HepG2 (cell line): ENCODE data around the gene TTC32.

Experiments used
- FOXK1 ChIP-seq: sonication (generic); formaldehyde crosslinking; IDR thresholded peaks from 2 replicates; pipeline ENCODE4 v1.4.0; 2020; ENCODE audit warnings: low read depth, missing genetic modification reagents, borderline replicate concordance
- NBN ChIP-seq: fragments of 450-650 bp; conservative IDR thresholded peaks from 2 replicates; pipeline ENCODE4 v1.6.1; 2017
- NRL ChIP-seq: sonication (generic); formaldehyde crosslinking; IDR thresholded peaks from 2 replicates; pipeline ENCODE4 v1.5.0; 2020; ENCODE audit warnings: missing genetic modification reagents, mild to moderate bottlenecking, moderate library complexity, borderline replicate concordance
- POLR2A ChIP-seq, 2 experiments: IDR thresholded peaks; 2 replicates each; pipeline ENCODE4 v1.6.1; 2011; ENCODE audit warnings: low read depth in 2 of 2, low read length in 2 of 2, mild to moderate bottlenecking in 1 of 2, moderate library complexity in 1 of 2; ENCODE audit not compliant: insufficient read depth in 1 of 2
- PRPF4 ChIP-seq: fragments of 200-400 bp; formaldehyde crosslinking; IDR thresholded peaks from 2 replicates; pipeline ENCODE4 v1.6.1; 2016; ENCODE audit warnings: low read length, low read depth; ENCODE audit not compliant: poor library complexity, severe bottlenecking
- PTBP1 ChIP-seq: fragments of 200-400 bp; formaldehyde crosslinking; IDR thresholded peaks from 2 replicates; pipeline ENCODE4 v1.6.1; 2018; ENCODE audit warnings: low read length, low read depth; ENCODE audit not compliant: poor library complexity, severe bottlenecking
- SIN3B ChIP-seq: fragments of 150-350 bp; IDR thresholded peaks from 2 replicates; pipeline ENCODE4 v1.6.1; 2014; ENCODE audit warnings: low read length
- ZNF329 ChIP-seq: sonication (generic); formaldehyde crosslinking; IDR thresholded peaks from 2 replicates; pipeline ENCODE4 v1.9.0; 2021; ENCODE audit warnings: low read depth, mild to moderate bottlenecking, missing genetic modification reagents
- ZNF432 ChIP-seq: sonication (generic); formaldehyde crosslinking; IDR thresholded peaks from 2 replicates; pipeline ENCODE4 v1.5.0; 2020; ENCODE audit warnings: missing genetic modification reagents, mild to moderate bottlenecking, borderline replicate concordance
- TF ChIP-seq, protein P1 (sequence below): sonication (generic); formaldehyde crosslinking; IDR thresholded peaks from 2 replicates; pipeline ENCODE4 v1.4.0; 2020; ENCODE audit warnings: missing genetic modification reagents, borderline replicate concordance
- TF ChIP-seq, protein P2 (sequence below): IDR thresholded peaks from 2 replicates; pipeline ENCODE4 v1.6.1; 2016; ENCODE audit warnings: missing compliant biosample characterization, missing genetic modification reagents, borderline replicate concordance

DNA sequence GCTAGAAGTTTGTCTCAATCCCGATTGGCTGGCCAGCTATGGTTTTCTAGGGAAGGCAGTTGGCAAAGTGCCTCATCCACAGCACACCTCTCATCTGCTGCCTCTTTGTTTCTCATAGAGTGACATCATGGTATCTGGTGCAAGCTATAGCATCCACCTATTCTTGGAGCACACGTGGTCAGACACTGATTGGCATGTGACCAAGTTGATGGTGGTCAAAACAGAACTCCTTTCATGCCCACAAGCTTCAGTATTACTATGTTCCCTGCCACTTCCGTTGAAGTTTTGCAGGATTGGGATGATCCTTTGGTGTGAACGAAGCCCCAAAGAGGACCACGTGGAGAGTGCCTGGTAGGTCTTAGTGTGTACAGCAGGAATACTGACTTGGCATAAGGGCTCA lies 28.8 kb downstream of the TTC32 start:
- TF ChIP-seq FOXK1 (no peak), POLR2A (IDR thresholded peaks at IDR 0.05; ENCODE audit: insufficient read depth in 1 of 2, low read depth in 2 of 2, low read length in 2 of 2) (no peak), ZNF432 (CRISPR knock-in tag) (no peak), ZNF329 (CRISPR knock-in tag) (no peak), PRPF4 (no peak), NRL (no peak), SIN3B (no peak), NBN (no peak), PTBP1 (no peak)
- TF ChIP-seq, protein P1, sequence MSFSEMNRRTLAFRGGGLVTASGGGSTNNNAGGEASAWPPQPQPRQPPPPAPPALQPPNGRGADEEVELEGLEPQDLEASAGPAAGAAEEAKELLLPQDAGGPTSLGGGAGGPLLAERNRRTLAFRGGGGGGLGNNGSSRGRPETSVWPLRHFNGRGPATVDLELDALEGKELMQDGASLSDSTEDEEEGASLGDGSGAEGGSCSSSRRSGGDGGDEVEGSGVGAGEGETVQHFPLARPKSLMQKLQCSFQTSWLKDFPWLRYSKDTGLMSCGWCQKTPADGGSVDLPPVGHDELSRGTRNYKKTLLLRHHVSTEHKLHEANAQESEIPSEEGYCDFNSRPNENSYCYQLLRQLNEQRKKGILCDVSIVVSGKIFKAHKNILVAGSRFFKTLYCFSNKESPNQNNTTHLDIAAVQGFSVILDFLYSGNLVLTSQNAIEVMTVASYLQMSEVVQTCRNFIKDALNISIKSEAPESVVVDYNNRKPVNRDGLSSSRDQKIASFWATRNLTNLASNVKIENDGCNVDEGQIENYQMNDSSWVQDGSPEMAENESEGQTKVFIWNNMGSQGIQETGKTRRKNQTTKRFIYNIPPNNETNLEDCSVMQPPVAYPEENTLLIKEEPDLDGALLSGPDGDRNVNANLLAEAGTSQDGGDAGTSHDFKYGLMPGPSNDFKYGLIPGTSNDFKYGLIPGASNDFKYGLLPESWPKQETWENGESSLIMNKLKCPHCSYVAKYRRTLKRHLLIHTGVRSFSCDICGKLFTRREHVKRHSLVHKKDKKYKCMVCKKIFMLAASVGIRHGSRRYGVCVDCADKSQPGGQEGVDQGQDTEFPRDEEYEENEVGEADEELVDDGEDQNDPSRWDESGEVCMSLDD (CRISPR knock-in tag) = no peak
- TF ChIP-seq, protein P2, sequence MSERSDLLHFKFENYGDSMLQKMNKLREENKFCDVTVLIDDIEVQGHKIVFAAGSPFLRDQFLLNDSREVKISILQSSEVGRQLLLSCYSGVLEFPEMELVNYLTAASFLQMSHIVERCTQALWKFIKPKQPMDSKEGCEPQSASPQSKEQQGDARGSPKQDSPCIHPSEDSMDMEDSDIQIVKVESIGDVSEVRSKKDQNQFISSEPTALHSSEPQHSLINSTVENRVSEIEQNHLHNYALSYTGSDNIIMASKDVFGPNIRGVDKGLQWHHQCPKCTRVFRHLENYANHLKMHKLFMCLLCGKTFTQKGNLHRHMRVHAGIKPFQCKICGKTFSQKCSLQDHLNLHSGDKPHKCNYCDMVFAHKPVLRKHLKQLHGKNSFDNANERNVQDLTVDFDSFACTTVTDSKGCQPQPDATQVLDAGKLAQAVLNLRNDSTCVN (CRISPR knock-in tag) = no peak
